Testis (tissue), 2 donors: ENCODE measurements around the gene CSMD2.

Source experiments
- POLR2A ChIP-seq: fragments of 450-650 bp; IDR thresholded peaks from one replicate; pipeline ENCODE4 v1.6.1; 2017; ENCODE audit warnings: antibody characterized with exemption, mild to moderate bottlenecking, moderate library complexity
- TF ChIP-seq, protein P1 (sequence below), 3 experiments: fragments of 450-650 bp in 2 of 3; fragments of 200-600 bp in 1 of 3; sonication (generic) in 1 of 3; IDR thresholded peaks; one replicate each; pipeline ENCODE4 v1.5.1; 2016 to 2019; ENCODE audit warnings: antibody characterized with exemption in 3 of 3, mild to moderate bottlenecking in 2 of 3, moderate library complexity in 1 of 3

DNA sequence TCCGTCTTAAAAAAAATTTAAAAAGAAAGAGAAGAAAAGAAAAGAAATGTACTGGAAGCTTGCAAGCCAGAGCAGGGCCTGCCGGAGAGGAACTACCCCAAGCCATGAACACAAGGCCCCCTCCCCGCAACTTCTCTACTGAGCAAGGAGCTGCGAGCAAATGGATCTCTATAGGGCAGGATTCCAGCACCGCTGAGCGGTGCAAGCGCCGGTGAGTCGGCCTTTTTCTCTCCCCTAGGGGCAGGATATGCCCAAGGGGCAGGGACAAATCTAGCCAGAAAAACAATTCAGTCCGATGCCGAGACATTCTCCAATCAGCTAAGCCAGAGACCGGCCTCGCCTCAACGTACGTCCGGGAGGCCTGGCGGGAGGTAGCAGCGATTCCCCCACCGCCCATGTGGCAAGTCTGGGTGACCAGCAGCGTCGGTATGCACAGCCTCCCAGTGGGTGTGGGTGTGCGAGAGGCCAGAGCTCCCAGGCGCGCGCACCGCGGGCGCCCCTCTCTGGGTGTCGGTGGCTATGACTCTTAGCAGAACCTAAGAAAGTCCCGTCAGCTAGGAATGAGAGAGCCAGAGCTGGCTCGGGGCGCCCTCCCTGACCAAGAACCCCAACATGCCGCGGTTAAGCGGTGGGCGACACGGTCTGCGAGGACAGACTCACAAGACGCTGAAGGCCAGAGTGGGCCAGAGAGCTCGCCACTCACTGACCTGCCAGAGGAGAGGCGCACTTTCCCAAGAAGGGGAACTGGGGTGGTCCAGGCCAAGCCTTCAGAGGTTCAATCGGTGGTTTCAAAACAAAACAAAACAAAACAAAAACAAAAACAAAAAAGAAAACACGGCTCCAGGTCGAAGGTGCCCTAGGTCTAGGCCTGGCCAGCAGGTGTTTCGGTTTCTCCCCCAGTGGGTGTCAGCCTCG lies 1.9 kb downstream of the CSMD2 start:
- TF ChIP-seq, protein P1, sequence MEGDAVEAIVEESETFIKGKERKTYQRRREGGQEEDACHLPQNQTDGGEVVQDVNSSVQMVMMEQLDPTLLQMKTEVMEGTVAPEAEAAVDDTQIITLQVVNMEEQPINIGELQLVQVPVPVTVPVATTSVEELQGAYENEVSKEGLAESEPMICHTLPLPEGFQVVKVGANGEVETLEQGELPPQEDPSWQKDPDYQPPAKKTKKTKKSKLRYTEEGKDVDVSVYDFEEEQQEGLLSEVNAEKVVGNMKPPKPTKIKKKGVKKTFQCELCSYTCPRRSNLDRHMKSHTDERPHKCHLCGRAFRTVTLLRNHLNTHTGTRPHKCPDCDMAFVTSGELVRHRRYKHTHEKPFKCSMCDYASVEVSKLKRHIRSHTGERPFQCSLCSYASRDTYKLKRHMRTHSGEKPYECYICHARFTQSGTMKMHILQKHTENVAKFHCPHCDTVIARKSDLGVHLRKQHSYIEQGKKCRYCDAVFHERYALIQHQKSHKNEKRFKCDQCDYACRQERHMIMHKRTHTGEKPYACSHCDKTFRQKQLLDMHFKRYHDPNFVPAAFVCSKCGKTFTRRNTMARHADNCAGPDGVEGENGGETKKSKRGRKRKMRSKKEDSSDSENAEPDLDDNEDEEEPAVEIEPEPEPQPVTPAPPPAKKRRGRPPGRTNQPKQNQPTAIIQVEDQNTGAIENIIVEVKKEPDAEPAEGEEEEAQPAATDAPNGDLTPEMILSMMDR (IDR thresholded peaks at IDR 0.05) = peak; percentile 45 to 70 (median 53)
- TF ChIP-seq POLR2A = no peak
